Measurements from ENCODE around the gene RFTN1. TPM values are rescaled to one million over a fixed set of nuclear protein-coding genes. Genes with fewer than 3 reads are reported as not detected.

RFTN1 gene
- total and polyA plus RNA-seq, 9 of the 15 experiments (the other 6 are each of a cell fraction or from before 2014, with no cell fraction given): 0.08 to 0.51 (median 0.11) TPM; not detected in 6

DNA sequence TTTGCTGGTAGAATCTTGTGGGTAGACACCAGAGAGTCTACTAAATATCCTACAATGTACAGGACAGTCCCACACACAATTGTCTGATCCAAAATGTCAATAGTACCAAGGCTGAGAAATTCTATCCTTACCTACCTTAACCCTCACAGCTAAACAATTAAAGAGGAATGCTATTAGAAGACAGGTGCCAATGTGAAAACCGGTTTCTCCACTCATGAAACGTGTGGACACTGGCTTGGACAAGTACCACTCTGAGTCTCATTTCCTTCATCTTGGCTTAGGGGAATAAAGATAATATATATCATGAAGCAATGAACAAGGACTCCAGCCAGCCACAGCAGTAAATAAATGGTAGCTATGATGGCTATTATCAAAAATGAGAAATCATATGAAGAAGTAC lies 90.2 kb downstream of the RFTN1 start:
- H3K27me3 ChIP-seq (ENCODE audit: control insufficient read depth in 2 of 2, insufficient read depth in 2 of 2, low read length in 2 of 2): peaks cover 23 to 29% of the 10 kb centered on the region in 2 experiments
- H3K27ac ChIP-seq (ENCODE audit: extremely low read depth, low read depth, low read length): no peak overlapping the region
- no peaks in the 10 kb centered on the region for H3K79me2 ChIP-seq (ENCODE audit: control insufficient read depth, insufficient read depth, low read length)
- intact Hi-C loops (cut with micrococcal nuclease): no loop called here
- DNase-seq (ENCODE audit: extremely low read depth in 1 of 4, low spot score in 3 of 4) (no peak), FAIRE-seq (no peak), ATAC-seq (no peak)
- H3K4me1 ChIP-seq (replicated peaks in 1 of 2; ENCODE audit: control insufficient read depth in 2 of 2, insufficient read depth in 2 of 2, low read length in 2 of 2): no peaks in the 10 kb centered on the region
- WGBS (ENCODE audit: insufficient coverage, low coverage, missing lambda C conversion rate): 0% methylated on average over 2 of the region's 2 CpGs
- no peaks in the 10 kb centered on the region for H3K9me1 ChIP-seq (ENCODE audit: control insufficient read depth, insufficient read depth, low read length)
- H3K4me3 ChIP-seq: no peak overlapping the region
- no peaks in the 10 kb centered on the region for H3K9me3 ChIP-seq (replicated peaks; ENCODE audit: control insufficient read depth, insufficient read depth, low read depth, low read length)
- H2AFZ ChIP-seq (ENCODE audit: low read depth, low read length): no peak overlapping the region
- CTCF ChIA-PET (ENCODE audit: low intra/inter-chr PET ratio): no interaction called here
- no peaks in the 10 kb centered on the region for H4K20me1 ChIP-seq (replicated peaks; ENCODE audit: control insufficient read depth, insufficient read depth, low read length)
- no peak overlapping the region for H3K9ac ChIP-seq (ENCODE audit: insufficient read depth in 1 of 2, low read depth in 2 of 2, low read length in 2 of 2)
- BruUV-seq (replicated peaks): no TSS peak
- POLR2A ChIA-PET: interaction anchor here (1.0 kb wide), 1 partner anchor 9 kb away, joined by 3 read pairs; no protein-coding TSS in a partner anchor
- H3K4me2 ChIP-seq (ENCODE audit: insufficient read depth, low read length): no peak overlapping the region
- H3K36me3 ChIP-seq (ENCODE audit: control insufficient read depth, insufficient read depth, low read length): no peaks in the 10 kb centered on the region
- in situ Hi-C loops (cut with MboI): no loop called here
- TF ChIP-seq NR2F6 (CRISPR knock-in tag; IDR thresholded peaks at IDR 0.05): no peak
- TF ChIP-seq, protein P1, sequence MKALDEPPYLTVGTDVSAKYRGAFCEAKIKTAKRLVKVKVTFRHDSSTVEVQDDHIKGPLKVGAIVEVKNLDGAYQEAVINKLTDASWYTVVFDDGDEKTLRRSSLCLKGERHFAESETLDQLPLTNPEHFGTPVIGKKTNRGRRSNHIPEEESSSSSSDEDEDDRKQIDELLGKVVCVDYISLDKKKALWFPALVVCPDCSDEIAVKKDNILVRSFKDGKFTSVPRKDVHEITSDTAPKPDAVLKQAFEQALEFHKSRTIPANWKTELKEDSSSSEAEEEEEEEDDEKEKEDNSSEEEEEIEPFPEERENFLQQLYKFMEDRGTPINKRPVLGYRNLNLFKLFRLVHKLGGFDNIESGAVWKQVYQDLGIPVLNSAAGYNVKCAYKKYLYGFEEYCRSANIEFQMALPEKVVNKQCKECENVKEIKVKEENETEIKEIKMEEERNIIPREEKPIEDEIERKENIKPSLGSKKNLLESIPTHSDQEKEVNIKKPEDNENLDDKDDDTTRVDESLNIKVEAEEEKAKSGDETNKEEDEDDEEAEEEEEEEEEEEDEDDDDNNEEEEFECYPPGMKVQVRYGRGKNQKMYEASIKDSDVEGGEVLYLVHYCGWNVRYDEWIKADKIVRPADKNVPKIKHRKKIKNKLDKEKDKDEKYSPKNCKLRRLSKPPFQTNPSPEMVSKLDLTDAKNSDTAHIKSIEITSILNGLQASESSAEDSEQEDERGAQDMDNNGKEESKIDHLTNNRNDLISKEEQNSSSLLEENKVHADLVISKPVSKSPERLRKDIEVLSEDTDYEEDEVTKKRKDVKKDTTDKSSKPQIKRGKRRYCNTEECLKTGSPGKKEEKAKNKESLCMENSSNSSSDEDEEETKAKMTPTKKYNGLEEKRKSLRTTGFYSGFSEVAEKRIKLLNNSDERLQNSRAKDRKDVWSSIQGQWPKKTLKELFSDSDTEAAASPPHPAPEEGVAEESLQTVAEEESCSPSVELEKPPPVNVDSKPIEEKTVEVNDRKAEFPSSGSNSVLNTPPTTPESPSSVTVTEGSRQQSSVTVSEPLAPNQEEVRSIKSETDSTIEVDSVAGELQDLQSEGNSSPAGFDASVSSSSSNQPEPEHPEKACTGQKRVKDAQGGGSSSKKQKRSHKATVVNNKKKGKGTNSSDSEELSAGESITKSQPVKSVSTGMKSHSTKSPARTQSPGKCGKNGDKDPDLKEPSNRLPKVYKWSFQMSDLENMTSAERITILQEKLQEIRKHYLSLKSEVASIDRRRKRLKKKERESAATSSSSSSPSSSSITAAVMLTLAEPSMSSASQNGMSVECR (CRISPR knock-in tag; IDR thresholded peaks at IDR 0.05): no peak
- TF ChIP-seq RNF2 (IDR thresholded peaks at IDR 0.05): no peak
- no peak for TF ChIP-seq NBN (IDR thresholded peaks at IDR 0.05; ENCODE audit: low read depth)
- no peak for TF ChIP-seq RFX5 (IDR thresholded peaks at IDR 0.05; ENCODE audit: low read depth, low read length)
- TF ChIP-seq TSC22D4 (tag; IDR thresholded peaks at IDR 0.05): no peak
- TF ChIP-seq MTA2 (IDR thresholded peaks at IDR 0.05; ENCODE audit: low read depth): no peak
- TF ChIP-seq XRCC4 (IDR thresholded peaks at IDR 0.05; ENCODE audit: extremely low read depth, insufficient read depth, insufficient read length): no peak
- TF ChIP-seq, protein P2, sequence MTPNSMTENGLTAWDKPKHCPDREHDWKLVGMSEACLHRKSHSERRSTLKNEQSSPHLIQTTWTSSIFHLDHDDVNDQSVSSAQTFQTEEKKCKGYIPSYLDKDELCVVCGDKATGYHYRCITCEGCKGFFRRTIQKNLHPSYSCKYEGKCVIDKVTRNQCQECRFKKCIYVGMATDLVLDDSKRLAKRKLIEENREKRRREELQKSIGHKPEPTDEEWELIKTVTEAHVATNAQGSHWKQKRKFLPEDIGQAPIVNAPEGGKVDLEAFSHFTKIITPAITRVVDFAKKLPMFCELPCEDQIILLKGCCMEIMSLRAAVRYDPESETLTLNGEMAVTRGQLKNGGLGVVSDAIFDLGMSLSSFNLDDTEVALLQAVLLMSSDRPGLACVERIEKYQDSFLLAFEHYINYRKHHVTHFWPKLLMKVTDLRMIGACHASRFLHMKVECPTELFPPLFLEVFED (CRISPR knock-in tag; conservative IDR thresholded peaks at IDR 0.05): no peak
- TF ChIP-seq, protein P3, sequence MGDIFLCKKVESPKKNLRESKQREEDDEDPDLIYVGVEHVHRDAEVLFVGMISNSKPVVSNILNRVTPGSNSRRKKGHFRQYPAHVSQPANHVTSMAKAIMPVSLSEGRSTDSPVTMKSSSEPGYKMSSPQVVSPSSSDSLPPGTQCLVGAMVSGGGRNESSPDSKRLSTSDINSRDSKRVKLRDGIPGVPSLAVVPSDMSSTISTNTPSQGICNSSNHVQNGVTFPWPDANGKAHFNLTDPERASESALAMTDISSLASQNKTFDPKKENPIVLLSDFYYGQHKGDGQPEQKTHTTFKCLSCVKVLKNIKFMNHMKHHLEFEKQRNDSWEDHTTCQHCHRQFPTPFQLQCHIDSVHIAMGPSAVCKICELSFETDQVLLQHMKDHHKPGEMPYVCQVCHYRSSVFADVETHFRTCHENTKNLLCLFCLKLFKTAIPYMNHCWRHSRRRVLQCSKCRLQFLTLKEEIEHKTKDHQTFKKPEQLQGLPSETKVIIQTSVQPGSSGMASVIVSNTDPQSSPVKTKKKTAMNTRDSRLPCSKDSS (IDR thresholded peaks at IDR 0.05; ENCODE audit: low read depth, partially characterized antibody): no peak
- TF ChIP-seq MTF1 (CRISPR knock-in tag; IDR thresholded peaks at IDR 0.05; ENCODE audit: borderline replicate concordance): no peak
- TF ChIP-seq ZNF780A (CRISPR knock-in tag; IDR thresholded peaks at IDR 0.05): no peak
- no peak for TF ChIP-seq EHMT2 (IDR thresholded peaks at IDR 0.05)
- no peak for TF ChIP-seq POLR2A (conservative IDR thresholded peaks at IDR 0.05)
- TF ChIP-seq, protein P4, sequence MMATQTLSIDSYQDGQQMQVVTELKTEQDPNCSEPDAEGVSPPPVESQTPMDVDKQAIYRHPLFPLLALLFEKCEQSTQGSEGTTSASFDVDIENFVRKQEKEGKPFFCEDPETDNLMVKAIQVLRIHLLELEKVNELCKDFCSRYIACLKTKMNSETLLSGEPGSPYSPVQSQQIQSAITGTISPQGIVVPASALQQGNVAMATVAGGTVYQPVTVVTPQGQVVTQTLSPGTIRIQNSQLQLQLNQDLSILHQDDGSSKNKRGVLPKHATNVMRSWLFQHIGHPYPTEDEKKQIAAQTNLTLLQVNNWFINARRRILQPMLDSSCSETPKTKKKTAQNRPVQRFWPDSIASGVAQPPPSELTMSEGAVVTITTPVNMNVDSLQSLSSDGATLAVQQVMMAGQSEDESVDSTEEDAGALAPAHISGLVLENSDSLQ (IDR thresholded peaks at IDR 0.05): no peak
- no peak for TF ChIP-seq FIP1L1 (IDR thresholded peaks at IDR 0.05; ENCODE audit: low read depth, low read length, poor library complexity, severe bottlenecking)
